Measurements from ENCODE around the gene TSPAN5.

- TF ChIP-seq, protein P1, sequence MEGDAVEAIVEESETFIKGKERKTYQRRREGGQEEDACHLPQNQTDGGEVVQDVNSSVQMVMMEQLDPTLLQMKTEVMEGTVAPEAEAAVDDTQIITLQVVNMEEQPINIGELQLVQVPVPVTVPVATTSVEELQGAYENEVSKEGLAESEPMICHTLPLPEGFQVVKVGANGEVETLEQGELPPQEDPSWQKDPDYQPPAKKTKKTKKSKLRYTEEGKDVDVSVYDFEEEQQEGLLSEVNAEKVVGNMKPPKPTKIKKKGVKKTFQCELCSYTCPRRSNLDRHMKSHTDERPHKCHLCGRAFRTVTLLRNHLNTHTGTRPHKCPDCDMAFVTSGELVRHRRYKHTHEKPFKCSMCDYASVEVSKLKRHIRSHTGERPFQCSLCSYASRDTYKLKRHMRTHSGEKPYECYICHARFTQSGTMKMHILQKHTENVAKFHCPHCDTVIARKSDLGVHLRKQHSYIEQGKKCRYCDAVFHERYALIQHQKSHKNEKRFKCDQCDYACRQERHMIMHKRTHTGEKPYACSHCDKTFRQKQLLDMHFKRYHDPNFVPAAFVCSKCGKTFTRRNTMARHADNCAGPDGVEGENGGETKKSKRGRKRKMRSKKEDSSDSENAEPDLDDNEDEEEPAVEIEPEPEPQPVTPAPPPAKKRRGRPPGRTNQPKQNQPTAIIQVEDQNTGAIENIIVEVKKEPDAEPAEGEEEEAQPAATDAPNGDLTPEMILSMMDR (IDR thresholded peaks at IDR 0.05 in 8 of 11, conservative IDR thresholded peaks at IDR 0.05 in 3 of 11) = no peak
- TF ChIP-seq POLR2AphosphoS5 (IDR thresholded peaks at IDR 0.05) (no peak), POLR2A (IDR thresholded peaks at IDR 0.05) (no peak)
Observed at GRCh38 chr4:98656886-98657285, 1.5 kb downstream of the TSPAN5 start.
